GM18873 (cell line): Measurements from ENCODE around the gene LDB3.

Experiments used
- ATAC-seq: cut with Tn5 transposase; IDR thresholded peaks from one replicate; pipeline ENCODE4 v1.9.1; 2021; ENCODE audit warnings: mild to moderate bottlenecking, moderate library complexity, moderate number of reproducible peaks; ENCODE audit not compliant: unreplicated experiment, low FRiP score

Gene LDB3

DNA sequence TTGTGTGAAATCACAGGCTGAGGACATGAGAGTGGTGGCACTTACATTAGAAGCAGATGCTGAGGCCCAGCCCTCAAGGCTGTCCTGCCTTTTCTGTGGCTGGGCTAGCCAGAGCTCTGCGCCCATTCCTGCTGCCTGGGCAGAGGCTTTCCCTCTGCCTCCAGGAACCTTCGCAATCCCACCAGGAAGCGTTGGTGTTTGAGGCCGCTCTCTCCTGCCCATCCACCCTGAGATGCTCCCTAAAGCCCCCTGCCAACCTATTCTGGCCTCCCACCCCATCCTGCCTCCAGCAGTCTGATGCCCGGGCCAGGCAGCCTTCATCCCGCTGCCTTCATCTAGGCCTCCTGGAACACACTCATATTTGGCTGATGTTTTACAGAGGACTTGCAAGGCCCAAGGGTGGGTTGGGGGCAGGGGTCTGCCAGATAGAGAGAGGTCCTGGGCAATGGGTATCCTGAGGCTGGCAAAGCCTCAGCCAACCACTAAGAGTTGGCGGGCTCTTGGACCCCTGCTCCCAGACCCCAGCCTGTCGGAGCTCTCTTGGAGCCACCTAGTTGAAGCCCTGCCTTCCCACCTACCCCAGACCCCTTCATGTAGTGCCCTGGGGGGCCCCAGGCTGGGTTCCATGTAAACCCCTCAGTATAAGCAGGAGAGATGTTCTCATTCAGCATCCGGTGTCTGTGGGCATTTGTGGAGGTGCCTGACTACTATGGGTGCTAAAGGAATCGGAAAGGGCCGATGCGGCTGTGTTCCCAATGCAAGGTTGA lies 32.7 kb downstream of the LDB3 start:
- no peak for ATAC-seq

DNA sequence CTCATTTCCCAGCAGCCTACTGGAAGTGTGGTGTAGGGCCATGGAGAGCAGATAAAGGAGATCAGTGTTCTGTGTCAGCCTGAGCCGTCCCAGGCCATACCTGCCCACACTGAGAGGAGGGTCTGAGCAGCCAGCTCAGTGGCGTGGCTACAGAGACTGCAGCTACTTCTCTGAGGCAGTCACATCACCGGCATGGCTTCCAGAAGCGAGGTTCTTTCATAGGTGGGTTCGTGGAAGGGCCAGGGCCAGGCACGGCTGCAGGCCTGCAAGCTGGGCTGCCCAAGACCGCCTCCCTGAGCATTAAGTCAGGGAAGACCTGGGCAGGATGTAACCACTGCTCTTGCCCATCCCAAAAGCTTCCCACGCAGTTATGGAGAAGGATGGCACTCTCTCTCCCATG lies 34.9 kb downstream of the LDB3 start:
- no peak for ATAC-seq

DNA sequence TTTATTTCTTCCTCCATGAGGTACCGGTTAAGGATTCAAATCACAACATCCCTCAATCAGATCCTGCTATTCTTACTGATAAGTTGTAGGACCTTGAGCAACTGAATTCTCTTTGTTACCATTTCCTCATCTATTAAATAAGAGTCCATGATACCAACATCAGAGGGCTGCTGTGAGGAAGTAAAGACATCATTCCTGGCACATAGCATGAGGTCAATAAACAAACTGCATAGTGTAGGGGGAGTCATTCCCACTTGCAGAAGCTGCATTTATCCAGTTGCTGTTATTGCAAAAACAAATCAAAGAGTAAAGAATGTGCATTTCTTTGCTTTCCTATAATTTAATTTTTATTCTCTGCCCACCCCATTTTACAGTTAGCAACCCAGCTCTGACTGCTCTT lies 36.8 kb downstream of the LDB3 start:
- no peak for ATAC-seq

DNA sequence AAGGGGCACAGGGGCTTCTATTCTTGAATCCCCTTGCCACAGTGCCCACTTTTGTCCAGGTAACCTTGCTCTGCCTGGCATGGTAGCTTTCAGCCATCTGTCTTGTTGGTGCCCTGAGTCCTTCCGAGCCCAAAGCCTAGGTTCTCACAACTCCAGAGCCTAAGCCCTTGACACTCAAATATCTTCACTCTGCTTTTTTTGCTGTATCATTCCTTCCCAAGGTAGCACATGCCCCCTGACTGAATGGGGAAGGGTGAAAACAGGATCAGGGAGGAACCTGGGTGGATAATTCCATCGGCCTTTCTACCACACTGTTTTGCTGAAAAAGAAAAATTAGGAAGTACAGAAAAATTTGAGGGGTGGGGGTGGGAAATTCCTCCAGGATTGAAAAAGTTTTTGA lies 37.6 kb downstream of the LDB3 start:
- ATAC-seq, result no peak

DNA sequence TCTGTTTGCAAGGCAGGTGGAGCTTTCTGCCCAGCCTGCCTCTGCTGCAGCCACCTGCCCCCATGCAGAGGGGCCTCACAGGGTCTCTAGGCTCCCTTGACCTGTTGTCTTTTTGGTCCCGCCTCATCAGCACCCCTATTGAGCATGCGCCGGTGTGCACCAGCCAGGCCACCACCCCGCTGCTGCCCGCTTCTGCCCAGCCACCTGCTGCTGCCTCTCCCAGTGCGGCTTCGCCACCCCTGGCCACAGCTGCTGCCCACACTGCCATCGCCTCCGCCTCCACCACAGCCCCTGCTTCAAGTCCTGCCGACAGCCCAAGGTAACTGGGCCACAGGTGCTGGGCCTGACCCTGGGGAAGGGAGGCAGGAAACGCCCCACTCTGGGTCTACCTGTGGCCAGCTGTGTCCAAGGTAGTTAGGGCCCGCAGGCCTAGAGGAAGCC lies 38.1 kb downstream of the LDB3 start:
- no peak for ATAC-seq

DNA sequence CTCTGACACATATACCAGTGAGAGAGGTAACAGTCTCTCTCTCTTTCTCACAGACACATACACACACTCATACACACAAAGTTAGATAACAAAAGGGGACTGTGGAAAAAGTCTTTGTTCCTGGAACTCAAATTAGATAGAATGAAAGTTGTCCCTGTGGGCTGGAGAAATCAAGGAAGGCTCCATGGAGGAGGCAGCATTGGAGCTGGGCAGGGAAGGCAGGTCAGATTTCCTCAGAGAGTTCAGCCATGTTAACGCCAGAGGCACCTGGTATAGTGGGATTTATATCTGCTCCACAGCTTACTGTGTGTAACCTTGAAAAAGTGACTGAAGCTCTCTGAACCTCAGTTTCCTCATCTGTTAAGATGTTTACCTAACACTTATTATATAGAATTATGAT lies 38.7 kb downstream of the LDB3 start:
- ATAC-seq, result no peak

DNA sequence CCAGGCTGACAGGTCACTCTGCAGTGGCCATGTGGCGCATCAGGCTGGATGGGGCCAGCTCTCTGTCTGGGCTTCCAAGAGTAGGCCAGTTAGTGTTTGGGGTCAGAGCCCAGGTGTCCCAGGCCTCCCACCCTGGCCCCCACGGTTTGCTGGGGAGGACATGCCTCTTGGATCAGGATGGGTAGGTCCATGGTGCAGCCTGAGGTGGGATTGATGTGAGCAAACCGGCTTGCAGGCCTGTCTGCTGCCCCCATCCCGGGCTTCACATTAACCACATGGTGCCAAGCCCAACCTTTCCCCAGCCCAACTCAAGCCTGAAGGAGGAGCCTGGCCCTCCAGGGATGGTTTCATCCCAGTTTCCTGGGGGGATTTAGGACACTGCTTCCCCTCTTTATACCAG lies 39.2 kb downstream of the LDB3 start:
- ATAC-seq, result no peak

DNA sequence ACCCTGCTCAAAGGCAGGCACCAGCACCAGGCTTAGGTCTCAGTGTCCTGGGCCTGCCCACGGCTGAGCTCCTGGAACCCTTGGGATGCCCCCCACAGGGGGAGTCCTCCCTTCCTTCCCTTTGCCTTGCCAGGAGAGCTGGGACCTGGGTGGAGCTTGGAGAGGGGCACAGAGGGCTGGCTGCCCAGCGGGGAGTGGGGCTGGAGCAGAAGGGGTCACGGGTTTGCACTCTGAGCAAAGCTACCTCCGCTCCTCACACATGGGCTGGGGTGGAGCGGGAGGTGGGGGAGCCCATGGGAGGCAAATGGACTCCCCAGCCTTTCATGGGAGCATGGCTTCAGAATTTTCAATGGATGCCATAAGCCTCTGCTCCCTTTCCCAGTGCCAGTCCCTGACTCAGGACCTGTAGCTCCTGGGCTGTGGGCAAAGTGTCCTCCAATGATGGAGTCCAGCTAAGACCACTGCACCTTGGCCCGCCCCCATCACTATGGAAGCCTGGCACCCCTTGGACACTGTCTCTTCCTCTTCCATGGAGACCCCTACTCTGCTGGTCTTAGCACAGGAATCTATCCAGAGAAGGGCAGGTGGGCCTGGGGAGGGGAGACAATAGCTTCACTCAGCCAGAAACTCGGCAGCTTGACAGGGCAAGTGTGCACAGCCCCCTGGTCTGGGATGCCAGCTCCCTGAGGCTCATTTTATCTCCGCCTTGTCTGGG lies 39.9 kb downstream of the LDB3 start:
- ATAC-seq, result no peak

DNA sequence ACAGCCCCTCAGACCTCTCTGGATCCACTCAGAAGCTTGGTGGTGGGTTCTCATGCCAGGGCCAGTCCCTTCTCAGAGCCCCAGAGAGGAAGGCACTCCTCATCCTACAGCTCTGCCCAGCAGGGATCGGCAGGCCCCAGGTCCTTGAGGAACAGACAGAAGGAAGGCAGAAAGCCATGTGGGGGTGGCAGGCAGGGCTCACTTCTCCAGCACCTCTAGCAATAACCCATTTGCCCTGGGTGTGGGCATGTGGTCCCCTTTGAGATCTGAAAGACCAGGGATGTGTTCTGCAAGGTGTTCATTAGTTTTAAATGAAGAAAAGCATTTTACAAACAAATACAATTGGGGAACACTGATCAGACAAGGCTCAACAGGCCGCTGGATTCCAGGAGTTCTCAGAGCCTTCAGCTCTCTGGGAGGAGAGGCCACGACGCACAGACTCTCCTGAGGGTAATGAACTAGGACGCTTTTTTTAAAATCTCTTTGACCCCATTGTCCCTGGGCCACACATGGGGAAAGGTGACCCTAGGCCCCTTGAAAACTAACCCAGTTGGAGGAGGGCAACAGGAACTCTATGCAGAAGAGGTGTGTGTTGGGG lies 40.6 kb downstream of the LDB3 start:
- ATAC-seq, result no peak

DNA sequence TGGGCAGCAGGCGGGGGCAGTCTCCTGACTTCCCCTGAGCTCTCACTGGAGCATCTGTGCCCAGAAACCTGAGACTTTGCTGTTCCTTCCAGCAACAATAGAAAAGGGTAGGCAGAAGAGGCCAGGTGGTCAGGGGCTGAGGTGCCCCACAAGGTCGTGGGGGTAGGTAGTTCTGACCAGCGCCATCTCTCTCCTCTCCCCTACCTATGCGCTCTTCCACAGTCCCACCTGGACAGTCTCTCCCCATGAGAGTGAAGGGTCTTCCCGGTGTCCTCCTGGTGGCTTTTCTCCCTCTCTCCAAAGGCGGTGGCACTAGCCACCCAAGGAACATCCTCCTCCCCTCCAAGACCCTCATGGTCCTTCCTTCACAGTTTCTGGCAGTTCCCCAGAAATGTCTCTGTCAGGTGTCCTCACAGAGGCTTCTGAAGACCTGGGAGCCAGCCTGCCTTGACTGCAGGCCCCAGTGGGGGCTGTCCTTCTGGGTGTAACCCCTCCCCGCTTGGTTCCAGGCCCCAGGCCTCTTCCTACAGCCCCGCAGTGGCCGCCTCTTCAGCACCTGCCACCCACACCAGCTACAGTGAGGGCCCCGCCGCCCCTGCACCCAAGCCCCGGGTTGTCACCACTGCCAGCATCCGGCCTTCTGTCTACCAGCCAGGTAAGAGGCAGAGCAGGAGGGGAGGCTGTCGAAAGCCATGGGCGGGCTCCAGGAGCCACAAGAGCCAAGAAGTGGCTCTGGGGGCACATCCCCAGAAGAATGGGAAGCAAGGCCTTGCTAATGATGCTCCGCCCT lies 41.3 kb downstream of the LDB3 start:
- no peak for ATAC-seq

DNA sequence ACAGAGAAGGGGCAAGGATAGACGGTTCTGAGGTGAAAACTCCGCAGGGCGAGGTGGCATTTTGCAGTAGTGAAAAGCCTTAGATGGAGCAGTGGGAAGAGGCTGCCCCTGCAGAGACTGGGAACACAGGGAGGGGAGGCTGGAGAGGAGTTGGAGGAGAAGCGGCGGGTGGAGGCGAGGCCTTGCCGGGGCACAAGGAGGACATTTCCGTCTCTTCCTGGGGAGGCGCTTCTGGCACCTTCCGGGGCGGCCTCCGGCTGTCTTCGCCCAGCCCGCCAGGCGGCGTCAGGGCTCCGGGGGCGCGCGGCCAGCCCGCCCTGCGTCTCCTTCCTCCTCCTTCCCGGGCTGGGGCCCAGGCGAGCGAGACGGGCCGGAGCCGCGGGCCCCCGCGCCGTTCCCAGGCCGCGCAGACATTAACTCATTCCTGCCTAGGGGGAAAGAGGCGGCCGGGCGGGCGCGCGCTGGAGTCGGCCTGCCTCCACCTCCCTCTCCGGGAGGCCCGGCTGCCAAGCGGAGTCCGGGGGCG lies 42.7 kb downstream of the LDB3 start:
- peak; percentile 65 for ATAC-seq

DNA sequence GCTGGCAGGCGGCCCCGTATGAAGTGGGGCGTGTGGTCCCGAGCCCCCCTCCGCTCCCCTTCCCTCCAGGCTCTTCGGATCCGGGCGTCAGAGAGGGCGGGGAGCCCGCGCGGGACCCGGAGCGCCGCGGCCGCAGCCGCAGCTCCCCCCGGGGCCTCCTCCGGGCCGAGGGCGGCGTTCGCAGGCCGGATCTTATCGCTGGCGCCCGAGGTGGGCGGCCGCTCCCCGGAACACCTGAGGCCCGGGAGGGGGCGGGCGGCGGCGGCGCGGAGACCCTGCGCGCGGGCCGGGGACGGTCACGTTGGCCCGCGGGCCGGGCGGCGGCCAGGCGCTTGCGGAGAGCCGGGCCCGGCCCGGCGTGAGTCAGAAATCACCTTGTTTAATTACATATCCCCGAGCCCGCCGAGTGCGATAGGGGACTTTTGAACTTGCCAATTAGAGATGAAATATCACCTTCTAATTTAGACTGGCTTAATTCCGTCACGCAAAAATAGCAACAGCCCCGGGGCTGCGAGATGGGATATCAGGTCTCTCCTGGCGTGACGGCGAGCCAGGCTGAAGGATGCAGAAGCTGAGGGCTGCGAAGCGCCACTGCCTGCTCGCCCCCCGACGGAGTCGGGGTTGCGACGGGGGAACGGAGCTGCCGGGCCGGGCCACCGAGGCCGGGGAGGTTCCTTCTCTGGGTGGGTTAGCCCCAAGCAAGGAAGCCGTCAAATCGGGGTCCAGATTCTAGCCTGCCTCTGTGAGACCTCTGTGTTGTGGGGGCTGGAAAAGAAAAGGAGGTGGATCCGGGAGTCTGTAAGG lies 43.4 kb downstream of the LDB3 start:
- ATAC-seq, result peak; percentile 29

DNA sequence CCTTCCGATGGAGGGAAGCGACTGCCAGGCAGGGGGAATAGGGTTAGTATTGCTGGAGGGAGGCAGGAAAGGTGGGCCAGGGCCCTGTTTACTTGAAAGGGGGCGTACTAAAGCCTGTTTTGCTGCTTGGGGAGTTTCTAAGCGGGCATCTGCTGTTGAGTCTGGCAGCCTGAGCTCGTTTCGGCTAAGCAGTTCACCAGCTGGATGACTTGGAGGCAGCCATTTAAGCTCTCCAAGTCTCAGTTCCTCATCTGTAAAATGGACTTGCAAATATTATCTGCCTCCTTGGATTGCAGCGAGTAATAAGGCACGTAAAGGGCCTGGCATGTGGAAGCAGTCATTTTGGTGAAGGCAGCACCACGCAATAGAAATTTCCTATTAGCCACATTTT lies 44.0 kb downstream of the LDB3 start:
- peak; percentile 29 for ATAC-seq

DNA sequence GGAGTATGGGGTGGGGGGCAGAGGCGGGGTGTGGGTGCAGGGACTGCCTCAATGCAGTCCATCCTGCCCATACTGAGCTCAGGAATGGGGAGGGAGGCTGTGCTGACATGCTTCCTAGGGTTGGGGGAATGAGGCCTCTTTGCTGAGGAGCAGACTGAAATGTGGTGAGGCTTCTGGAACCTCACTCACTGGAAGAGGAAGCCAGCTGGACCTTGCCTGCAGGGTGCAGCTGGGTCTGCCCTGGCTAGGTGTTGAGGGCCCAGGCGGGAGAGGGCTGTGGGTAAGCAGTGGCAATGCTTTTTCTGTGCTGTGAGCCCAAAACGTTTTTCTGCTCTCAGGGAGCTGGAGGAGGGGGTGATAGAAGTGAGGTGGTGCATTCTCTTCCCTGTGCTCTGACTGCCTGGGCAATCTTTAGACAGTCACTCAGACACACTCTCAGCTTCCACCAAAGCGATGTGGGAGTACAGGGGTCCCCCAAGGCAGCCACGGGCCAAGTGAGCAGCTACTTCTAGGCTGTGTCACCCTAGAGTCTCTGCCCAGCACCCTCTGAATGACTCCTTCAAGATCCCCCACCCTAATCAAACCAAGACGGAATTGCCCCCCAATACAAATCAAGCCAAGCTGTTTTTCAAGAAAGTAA lies 47.0 kb downstream of the LDB3 start:
- ATAC-seq, result no peak

DNA sequence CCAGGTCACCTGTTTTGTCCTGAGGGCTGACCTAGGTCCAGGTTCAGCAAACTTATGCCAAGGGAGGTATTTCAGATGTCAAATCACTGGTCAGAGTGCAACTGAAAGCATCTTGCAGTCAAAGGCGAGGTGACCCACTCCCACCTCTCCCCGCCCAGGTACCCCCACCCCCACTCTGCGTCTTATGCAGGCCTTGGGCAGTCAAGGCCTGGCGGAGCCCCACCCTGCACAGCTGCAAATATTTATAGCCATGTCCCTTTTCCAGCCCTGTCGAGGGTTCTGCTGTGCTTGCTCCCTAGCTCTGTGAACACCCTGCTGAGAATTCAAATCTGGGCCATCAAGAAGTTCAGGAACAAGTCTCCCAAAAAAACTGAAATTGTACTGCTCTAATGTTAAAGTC lies 47.5 kb downstream of the LDB3 start:
- no peak for ATAC-seq

DNA sequence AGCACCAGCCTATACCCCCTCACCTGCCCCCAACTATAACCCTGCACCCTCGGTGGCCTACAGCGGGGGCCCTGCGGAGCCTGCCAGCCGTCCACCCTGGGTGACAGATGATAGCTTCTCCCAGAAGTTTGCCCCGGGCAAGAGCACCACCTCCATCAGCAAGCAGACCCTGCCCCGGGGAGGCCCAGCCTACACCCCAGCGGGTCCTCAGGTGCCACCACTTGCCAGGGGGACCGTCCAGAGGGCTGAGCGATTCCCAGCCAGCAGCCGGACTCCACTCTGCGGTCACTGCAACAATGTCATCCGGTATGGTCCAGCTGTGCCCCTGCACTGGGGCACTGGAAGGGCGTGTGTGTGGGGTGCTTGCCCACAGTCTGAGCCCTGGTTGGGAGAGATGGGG lies 48.2 kb downstream of the LDB3 start:
- ATAC-seq, result no peak

DNA sequence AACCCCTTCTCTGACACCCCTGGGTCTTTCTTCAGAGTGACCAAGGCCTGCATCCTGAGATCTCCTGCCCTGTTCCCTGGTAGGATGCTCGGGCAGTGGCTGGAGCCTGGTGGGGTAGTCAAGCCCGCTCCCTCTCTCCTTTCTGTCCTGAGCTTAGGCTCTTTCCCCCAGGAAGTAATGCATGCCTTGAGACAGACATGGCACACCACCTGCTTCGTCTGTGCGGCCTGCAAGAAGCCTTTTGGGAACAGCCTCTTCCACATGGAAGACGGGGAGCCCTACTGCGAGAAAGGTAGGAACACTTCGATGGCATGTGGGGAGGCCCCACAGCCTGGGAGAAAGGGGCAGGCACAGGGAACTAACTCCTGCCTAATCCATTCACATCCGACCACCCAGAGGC lies 50.2 kb downstream of the LDB3 start:
- no peak for ATAC-seq

DNA sequence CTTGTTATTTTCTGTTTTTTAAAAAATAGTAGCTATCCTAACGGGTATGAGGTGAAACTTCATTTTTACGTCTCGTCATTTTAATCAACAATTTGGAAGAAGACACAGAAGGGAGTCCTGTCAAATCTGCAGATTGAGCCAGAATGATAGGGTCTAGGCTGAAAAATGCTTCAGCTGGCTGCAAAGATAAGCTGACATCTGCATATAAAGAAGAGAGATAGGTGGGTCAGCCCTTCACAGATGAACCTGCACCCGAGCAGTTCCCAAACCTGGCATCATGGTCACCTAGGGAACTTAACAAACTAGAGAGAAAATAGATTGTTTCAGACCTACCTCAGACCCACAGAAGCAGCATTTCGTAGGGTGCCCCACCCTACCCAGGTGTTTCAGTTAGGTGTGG lies 52.9 kb downstream of the LDB3 start:
- ATAC-seq, result no peak

DNA sequence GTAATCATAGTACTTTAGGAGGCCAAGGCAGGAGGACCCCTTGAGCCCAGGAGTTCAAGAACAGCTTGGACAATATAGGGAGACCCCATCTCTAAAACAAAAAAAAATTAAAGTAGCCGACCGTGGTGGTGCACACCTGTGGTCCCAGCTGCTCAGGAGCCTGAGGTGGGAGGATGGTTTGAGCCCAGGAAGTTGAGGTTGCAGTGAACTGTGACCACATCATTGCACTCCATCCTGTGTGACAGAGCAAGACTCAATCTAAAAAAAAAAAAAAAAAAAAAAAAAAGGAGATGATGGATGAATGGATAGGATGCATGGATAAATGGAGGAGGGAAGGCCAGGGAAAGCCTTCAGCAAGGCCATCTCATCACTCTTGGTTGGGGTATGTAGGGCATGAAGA lies 54.7 kb downstream of the LDB3 start:
- no peak for ATAC-seq
